HUES64 (cell line): Measurements from ENCODE around the gene ELFN2.

Experiments
- H3K27ac ChIP-seq: 2 replicates; pipeline ENCODE4 v1.7.0; 2013; ENCODE audit warnings: low read depth, low read length, inconsistent platforms
- H3K27me3 ChIP-seq: 2 replicates; pipeline ENCODE4 v1.6.1; 2013; ENCODE audit warnings: mild to moderate bottlenecking, low read length; ENCODE audit not compliant: insufficient read depth
- H3K36me3 ChIP-seq: 2 replicates; pipeline ENCODE4 v1.6.1; 2013; ENCODE audit warnings: mild to moderate bottlenecking, low read length; ENCODE audit not compliant: insufficient read depth
- H3K4me1 ChIP-seq: 2 replicates; pipeline ENCODE4 v1.6.1; 2013; ENCODE audit warnings: mild to moderate bottlenecking, low read length, moderate library complexity; ENCODE audit not compliant: insufficient read depth
- H3K4me3 ChIP-seq: 2 replicates; pipeline ENCODE4 v1.5.1; 2013; ENCODE audit warnings: mild to moderate bottlenecking, low read length, moderate library complexity
- H3K9ac ChIP-seq: 2 replicates; pipeline ENCODE4 v1.6.1; 2013; ENCODE audit warnings: mild to moderate bottlenecking, low read depth, low read length
- H3K9me3 ChIP-seq: 2 replicates; pipeline ENCODE4 v1.6.1; 2013; ENCODE audit warnings: low read depth, low read length; ENCODE audit not compliant: insufficient read depth
- WGBS: fragments of 150-250, 120-280 bp; methylation state at CpG from one replicate; pipeline ENCODE4 v1.1.7; 2013; ENCODE audit warnings: missing lambda C conversion rate; 5-methylcytosine and 5-hydroxymethylcytosine counted together

The ELFN2 gene

DNA sequence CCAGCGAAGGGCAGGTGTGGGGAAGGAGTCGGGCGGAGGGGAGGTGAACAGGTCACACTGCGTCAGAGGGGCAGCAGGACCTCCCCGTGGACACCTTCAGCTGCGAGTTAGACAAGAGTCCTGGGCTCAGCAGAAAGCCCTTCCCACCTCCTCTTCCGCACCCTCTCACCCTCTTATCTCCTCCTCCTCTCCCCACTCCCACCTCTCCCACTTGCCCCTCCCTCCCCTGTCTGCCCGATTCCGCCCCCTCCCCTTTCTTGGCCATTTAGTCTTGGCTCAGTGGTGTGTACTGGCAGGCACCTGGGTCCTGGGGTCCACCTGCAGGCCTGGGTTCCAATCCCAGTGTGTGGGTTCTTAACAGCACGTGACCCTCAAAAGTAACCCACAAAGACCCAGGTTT lies 107.8 kb downstream of the ELFN2 start:
- Histone ChIP-seq H3K9me3 (no peaks in the 10 kb centered on the region), H3K27me3 (peaks cover 17% of the 10 kb centered on the region), H3K4me1 (0 out of 2 replicates have a peak, but pooled peaks cover 7% of the 10 kb centered on the region), H3K4me3 (no peak overlapping the region), H3K27ac (no peak overlapping the region), H3K36me3 (no peaks in the 10 kb centered on the region), H3K9ac (no peak overlapping the region)
- 57% methylated on average over 10 of the region's 10 CpGs for WGBS

DNA sequence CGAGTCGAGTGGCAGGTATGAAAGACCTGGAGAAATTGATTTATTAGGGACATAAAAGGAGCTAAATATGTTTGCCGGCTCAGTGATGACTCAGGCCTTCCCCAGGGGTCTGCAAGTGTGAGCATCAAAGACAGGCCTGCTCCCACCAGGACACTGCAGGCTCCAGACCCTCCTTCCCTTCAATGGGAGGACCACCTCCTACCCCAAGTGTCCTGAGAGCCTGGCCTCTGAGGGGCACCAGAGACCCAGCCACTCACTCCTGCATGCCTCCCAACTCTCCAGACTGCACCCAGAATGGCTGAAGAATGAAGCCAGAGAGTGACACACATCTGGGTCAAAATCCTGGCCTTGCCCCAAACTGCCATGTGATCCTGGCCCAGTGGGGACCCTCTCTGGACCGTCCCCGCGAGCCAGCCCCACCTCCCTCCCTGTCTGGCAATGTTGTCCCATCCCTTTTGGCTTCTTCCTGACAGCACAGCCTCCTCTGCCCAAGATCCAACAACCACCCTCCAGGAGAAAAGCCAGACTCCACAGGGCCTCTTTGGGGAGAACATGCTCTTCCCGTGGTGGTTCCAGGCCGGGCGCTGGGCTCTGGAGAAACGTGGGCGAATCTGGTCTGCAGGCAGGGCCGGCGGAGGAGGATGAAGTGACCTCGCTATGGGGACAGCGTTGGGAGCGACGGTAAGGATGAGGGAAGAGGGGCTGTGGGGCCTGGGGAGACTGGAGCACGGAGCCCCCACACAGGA lies 108.7 kb downstream of the ELFN2 start:
- no peak overlapping the region for H3K27ac ChIP-seq
- 84% methylated on average over 18 of the region's 18 CpGs for WGBS
- H3K36me3 ChIP-seq: no peaks in the 10 kb centered on the region
- no peak overlapping the region for H3K9ac ChIP-seq
- H3K4me3 ChIP-seq: no peak overlapping the region
- H3K4me1 ChIP-seq: no peaks in the 10 kb centered on the region
- no peaks in the 10 kb centered on the region for H3K9me3 ChIP-seq
- peaks cover 7% of the 10 kb centered on the region for H3K27me3 ChIP-seq
